ENCODE data around the gene NDUFV3. TPM values are rescaled to one million over a fixed set of nuclear protein-coding genes. Genes with fewer than 3 reads are reported as not detected.
A peak's percentile ranks its signal among the peaks of the same experiment; 100 is the strongest.

Gene NDUFV3
- total and polyA plus RNA-seq, 2 of the 13 experiments (the other 11 are each of a cell fraction or from before 2014, with no cell fraction given): 14.2 to 29.6 TPM

GRCh38 chr21:42892931-42893755 is at the start of gene NDUFV3 (continued):
- peak; percentile 90 for TF ChIP-seq IRF9 (CRISPR knock-in tag; IDR thresholded peaks at IDR 0.05; ENCODE audit: borderline replicate concordance)
- no peak for TF ChIP-seq GPBP1L1 (CRISPR knock-in tag; IDR thresholded peaks at IDR 0.05)
- no peak; the same call in 1 of the 2 replicates for TF ChIP-seq FOSL2 (CRISPR knock-in tag; IDR thresholded peaks at IDR 0.05)
- peak; percentile 62 for TF ChIP-seq E2F5 (CRISPR knock-in tag; conservative IDR thresholded peaks at IDR 0.05)
- TF ChIP-seq ZC3H4 (CRISPR knock-in tag; IDR thresholded peaks at IDR 0.05; ENCODE audit: borderline replicate concordance): no peak
- no peak for TF ChIP-seq KLF13 (CRISPR knock-in tag; IDR thresholded peaks at IDR 0.05)
- TF ChIP-seq MXD4 (CRISPR knock-in tag; IDR thresholded peaks at IDR 0.05): peak; percentile 22; the same call in 1 of the 2 replicates
- TF ChIP-seq ZBTB7A (CRISPR knock-in tag; IDR thresholded peaks at IDR 0.05): 0 out of 2 replicates have a peak, but pooled peaks have one; percentile 31
- TF ChIP-seq ZNF414 (CRISPR knock-in tag; IDR thresholded peaks at IDR 0.05): 0 out of 2 replicates have a peak, but pooled peaks have one; percentile 58
- TF ChIP-seq ZNF547 (CRISPR knock-in tag; IDR thresholded peaks at IDR 0.05): peak; percentile 48
- no peak for TF ChIP-seq FOXO4 (CRISPR knock-in tag; conservative IDR thresholded peaks at IDR 0.05)
- TF ChIP-seq BORCS8-MEF2B (CRISPR knock-in tag; IDR thresholded peaks at IDR 0.05): no peak; the same call in 1 of the 2 replicates
- no peak; the same call in 1 of the 2 replicates for TF ChIP-seq STAG1 (CRISPR knock-in tag; IDR thresholded peaks at IDR 0.05)
- TF ChIP-seq ZBTB38 (CRISPR knock-in tag; IDR thresholded peaks at IDR 0.05): peak; percentile 46
- no peak for TF ChIP-seq PAXIP1 (CRISPR knock-in tag; conservative IDR thresholded peaks at IDR 0.05)
- no peak for TF ChIP-seq ZEB1 (IDR thresholded peaks at IDR 0.05; ENCODE audit: insufficient replicate concordance, low read depth)
- no peak for TF ChIP-seq ZKSCAN1 (IDR thresholded peaks at IDR 0.05; ENCODE audit: low read length)
- no peak for TF ChIP-seq NFE2 (CRISPR knock-in tag; IDR thresholded peaks at IDR 0.05)
- no peak for TF ChIP-seq SMARCE1 (IDR thresholded peaks at IDR 0.05; ENCODE audit: borderline replicate concordance)
- no peak for TF ChIP-seq EP300 (IDR thresholded peaks at IDR 0.05; ENCODE audit: low read depth in 2 of 2, low read length in 2 of 2)
- no peak for TF ChIP-seq EP300 (CRISPR knock-in tag; IDR thresholded peaks at IDR 0.05; ENCODE audit: borderline replicate concordance)
